Fibroblast of skin of abdomen (primary cell): ENCODE measurements around the gene NUP210L.
A peak's percentile ranks its signal among the peaks of the same experiment; 100 is the strongest.
"Not testable (repeated sequence)": the region's sequence is repeated elsewhere in the genome, so short reads cannot be mapped to it uniquely, and the experiment has no call there.

Source experiments
- DNase-seq: peaks from one replicate; pipeline ENCODE4 v3.0.0-alpha.2; 2013

The NUP210L gene

DNA sequence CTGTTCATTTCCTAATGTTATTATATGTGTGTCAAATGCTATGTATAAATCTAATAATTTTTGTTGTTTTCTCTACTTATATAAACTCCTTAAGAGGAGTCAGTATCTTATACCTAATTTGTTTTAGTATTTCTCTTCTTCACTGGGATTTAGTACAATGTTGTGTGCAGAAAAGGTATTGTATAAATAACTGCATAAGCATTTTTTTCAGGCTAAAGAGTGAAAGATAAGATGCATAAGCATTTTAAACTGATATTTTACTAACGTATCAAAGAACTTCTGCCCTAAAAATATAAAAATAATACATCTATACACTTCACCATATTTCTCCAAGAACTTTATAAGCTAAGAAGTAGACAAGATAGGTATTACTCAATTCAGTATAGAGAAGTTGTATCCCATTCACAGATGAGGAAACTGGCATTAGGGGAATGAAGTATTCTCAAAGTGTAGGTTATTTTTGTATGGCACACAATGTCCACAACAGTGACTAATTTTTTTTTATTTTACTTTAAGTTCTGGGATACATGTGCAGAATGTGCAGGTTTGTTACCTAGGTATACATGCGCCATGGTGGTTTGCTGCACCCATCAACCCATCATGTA lies 59.3 kb downstream of the NUP210L start:
- DNase-seq, result no peak

DNA sequence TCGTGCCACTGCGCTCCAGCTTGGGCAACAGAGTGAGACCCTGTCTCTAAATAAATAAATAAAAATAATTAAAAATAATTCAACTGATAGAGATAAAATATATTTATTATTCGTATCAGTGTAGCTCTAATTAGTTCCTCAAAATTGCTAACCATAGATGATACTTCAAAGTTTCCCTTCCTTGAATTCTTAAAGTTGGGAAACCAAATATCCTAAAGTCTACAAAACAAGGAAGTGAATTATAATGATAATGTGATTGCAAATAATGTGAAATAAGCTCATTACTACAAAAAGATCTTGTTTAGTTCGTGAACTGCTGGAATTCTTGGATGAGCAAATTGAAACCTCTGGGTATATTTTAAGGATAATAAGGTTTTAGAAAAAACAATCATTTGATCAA lies 60.5 kb downstream of the NUP210L start:
- no peak for DNase-seq

DNA sequence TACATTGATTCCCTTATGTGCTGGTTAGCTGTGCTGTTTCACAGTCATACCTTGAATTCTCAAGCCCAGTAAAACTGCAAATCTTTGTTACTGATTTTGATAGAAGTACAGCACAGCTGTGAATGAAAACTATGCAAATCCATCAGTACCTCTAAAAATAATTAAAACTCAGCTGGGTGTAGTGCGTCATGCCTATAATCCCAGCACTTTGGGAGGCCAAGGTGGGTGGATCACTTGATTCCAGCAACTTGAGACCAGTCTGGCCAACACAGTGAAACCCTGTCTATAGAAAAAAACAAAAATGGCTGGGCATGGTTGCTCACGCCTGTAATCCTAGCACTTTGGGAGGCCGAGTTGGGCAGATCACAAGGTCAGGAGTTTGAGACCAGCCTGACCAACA lies 61.2 kb downstream of the NUP210L start:
- DNase-seq, result no peak

DNA sequence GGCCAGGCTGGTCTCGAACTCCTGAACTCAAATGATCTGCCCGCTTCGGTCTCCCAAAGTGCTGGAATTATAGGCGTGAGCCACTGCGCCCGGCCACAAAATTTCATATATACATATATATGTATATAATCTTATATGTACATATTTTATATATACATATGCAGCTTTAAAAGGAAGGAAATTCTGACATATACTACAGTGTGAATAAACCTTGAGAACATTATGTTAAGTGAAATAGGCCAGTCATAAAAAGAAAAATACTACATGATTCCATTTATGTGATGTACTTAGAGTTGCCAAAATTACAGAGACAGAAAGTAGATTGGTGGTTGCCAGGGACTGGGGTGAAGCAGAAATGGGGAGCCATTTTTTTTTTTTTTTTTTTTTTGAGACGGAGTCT lies 63.2 kb downstream of the NUP210L start:
- no peak for DNase-seq

DNA sequence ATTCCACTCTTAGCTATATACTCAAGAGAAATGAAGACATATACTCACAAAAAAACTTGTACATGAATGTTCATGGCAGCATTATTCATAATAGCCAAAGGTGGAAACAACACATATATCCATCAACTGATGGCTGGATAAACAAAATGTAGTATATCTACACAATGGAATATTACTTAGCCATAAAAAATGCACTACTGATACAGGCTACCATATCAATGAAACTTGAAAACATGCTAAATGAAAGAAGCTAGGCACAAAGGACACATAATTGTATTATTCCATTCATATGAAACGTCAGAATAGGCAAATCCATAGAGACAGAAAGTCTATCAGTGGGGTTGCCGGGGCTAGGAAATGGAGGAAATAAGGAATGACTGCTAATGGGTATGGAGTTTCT lies 67.3 kb downstream of the NUP210L start:
- no peak for DNase-seq

DNA sequence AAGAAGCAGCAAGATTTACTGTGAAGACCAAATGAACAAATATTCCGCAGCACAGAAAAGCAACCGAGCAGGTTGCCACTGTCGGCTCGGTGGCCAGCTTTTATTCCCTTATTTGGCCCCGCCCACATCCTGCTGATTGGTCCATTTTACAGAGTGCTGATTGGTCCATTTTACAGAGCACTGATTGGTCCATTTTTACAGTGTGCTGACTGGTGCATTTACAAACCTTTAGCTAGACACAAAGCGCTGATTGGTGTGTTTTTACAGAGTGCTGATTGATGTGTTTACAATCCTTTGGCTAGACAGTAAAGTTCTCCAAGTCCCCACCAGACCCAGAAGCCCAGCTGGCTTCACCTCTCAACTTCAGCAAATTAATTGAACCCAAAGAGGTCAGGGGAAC lies 71.8 kb downstream of the NUP210L start:
- DNase-seq, result not testable (repeated sequence)

DNA sequence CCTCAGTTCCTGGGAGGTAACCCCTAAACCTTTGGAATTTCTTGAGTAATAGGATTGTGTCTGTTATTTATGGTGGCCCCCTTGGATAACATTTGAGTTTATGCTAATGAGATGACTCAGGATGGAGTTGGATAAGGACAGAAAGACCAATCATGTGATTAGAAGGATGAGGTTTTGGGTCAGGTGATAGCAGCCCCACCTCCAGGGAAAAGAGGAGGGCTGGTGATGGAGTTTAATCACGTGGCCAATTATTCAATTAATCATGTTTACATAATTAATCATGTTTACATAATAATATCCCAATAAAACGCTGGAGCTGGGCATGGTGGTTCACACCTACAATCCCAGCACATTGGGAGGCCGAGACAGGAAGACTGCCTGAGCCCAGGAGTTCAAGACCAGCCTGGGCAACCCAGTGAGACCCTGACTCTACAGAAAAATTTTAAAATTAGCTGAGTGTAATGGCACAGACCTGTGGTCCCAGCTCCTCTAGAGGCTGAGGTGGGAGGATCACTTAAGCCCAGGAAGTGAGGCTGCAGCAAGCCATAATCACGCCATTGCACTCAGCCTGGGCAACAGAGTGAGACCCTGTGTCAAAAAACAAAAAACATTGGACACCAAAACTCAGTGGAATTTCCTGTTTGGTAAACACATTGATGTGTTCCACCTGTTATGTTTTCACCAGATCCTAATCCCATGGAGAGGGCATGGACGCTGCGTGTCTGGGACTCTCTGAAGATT lies 73.3 kb downstream of the NUP210L start:
- no peak for DNase-seq

DNA sequence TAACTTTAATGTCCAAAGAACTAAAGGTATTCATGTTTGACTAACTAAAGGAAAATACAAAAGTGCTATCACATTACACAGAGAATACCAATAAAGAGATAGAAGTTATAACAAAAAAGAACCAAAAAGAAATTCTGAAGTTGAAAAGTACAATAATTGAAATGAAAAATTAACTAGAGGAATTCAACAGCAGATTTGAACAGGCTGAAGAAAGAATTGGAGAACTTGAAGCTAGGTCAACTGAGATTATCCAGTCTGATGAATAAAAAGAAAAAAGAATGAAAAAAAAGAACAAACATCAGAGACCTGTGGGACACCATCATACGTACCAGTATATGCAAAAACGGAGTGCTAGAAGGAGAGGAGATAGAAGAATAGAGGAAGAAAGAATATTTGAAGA lies 78.5 kb downstream of the NUP210L start:
- DNase-seq, result no peak

DNA sequence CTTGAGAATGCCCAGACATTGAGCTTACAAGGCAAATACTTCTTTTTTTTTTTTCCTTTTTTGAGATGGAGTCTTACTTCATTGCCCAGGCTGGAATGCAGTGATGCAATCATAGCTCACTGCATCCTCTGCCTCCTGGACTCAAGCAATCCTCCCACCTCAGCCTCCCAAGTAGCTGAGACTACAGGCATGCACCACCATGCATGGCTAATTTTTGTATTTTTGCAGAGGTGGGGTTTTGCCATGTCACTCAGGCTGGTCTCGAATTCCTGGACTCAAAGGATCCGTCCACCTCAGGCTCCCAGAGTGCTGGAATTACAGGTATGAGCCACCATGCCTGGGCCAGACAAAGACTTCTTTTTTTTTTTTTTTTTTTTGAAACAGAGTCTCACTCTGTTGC lies 79.1 kb downstream of the NUP210L start:
- no peak for DNase-seq

DNA sequence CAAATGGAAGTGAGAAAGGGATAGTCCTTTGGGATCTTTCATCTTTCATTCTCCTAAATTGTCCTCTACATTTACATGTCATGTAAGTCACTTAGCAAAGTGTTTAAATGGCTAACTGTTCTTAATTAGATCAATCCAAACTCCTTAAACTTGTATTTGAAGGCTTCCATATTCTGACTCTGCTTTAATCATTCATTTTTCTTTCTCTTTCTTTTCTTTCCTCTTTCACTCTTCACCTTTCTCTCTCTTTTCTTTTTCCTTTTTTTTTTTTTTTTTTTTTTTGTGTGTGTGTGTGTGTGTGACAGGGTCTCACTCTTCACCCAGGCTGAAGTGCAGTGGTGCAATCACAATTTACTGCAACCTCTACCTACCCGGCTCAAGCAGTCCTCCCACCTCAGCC lies 92.6 kb downstream of the NUP210L start:
- no peak for DNase-seq

DNA sequence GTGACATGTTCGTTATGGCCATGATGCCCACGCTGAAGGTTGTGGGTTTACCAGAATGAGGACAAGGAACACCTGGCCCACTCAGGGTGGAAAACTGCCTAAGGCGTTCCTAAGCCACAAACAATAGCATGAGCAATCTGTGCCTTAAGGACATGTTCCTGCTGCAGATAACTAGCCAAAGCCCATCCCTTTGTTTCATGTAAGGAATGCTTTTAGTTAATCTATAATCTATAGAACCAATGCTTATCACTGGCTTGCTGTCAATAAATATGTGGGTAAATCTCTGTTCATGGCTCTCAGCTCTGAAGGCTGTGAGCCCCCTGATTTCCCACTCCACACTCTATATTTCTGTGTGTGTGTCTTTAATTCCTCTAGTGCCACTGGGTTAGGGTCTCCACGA lies 107.4 kb downstream of the NUP210L start:
- not testable (repeated sequence) for DNase-seq

DNA sequence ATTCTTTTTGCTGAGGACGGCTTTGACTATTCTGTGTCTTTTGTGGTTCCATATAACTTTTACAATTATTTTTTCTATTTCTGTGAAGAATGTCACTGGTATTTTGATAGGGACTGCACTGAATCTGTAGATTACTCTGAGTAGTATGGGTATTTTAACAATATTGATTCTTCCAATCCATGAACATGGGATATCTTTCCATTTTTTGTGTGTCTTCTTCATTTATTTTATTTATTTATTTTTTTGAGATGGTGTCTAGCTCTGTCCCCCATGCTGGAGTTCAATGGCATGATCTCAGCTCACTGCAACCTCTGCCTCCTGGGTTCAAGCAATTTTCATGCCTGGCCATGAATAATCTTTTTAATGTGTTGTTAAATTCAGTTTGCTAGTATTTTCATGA lies 121.2 kb downstream of the NUP210L start:
- DNase-seq, result not testable (repeated sequence)

DNA sequence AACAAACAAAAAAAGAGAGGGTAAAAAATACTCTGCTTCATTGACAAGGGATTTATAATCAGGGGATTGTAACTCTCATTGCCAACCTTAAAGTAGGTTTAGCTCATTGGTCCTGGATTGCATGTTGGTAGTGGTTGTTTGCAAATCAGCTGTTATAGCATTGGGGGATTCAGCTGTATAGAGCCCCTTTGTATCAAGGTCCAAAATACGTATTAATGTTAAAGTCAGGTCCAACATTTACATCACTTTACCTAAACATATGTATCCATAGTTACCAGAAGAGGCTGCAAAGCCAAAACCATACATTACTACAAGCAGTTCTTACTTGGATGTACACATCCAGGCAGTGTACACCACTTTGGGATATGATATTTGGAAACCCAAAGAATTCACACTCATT lies 134.9 kb downstream of the NUP210L start:
- no peak for DNase-seq

DNA sequence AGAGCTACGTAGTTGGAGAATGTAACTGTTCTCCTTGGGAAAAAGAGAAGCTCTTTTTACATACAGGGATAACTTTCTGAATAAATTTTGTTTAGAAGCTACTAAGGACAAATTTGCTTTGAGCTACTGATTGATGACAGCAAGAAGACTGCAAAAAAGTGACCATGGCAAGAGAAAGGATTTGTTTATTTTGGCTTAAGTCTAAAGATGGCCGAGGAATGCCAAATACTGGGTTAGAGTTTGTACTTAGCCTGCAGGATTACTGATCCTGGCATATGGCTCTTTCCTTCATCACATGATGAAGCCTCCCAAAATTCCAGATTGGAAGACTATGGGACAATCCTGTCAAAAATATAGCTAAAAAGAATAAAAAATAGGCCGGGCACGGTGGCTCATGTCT lies 135.6 kb downstream of the NUP210L start:
- DNase-seq, result no peak

DNA sequence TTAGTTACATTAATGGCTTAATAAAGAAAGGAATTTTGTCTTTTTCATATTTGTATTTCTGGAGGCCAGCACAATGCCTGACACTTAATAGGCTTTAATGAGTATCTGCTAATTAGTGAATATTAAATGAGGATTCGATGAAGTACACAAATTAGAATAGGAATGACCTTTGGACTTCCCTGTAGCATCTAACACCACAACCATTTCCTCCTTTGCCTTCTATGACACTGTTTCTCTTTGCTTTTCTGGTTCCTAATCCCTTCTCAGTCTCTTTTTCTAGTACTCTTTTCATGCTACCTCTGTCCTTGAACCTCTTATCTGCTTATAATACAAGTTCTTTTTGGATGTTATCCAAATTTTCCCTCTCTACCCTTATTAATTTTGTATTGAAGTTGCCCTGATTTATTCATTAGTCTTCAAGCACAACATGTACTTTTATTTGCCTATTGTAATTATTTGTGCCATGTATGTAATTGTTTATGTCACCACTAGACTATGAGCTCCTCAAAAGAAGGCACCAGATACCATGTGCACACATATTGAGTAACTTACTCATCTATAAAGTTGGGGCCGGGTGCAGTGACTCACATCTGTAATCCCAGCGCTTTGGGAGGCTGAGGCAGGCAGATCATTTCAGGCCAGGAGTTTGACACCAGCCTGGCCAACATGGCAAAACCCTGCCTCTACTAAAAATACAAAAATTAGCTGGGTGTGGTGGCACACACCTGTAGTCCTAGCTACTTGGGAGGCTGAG lies 140.5 kb downstream of the NUP210L start:
- peak; percentile 45 for DNase-seq

DNA sequence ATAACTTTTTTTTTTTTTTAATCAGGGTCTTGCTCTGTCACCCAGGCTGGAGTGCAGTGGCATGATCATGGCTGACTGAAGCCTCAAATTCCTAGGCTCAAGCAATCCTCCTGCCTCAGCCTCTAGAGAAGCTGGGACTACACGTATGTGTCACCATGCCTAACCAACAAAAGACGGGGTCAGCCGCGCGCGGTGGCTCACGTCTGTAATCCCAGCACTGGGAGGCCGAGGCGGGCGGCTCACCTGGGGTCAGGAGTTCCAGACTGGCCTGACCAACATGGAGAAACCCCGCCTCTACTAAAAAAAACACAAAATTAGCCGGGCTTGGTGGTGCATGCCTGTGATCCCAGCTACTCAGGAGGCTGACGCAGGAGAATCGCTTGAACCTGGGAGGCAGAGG lies 142.3 kb downstream of the NUP210L start:
- not testable (repeated sequence) for DNase-seq

DNA sequence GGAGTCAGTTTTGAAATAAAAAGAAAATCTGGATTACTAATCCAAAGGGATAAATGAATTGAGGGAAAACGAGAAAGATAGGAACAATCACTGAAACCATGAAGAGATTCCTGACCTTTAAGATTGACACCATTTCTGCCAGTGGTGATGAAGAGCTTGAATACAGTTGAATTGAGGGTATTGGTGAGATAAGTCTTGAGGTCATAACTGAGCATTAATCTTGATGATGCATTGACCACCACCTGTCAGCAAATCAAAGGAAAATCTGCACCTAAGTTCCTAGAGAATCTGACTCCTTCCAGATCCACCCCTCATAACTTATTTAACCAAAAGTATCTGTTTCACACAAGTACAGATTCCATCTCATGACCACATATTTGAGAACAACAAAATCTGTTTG lies 142.7 kb downstream of the NUP210L start:
- no peak for DNase-seq

DNA sequence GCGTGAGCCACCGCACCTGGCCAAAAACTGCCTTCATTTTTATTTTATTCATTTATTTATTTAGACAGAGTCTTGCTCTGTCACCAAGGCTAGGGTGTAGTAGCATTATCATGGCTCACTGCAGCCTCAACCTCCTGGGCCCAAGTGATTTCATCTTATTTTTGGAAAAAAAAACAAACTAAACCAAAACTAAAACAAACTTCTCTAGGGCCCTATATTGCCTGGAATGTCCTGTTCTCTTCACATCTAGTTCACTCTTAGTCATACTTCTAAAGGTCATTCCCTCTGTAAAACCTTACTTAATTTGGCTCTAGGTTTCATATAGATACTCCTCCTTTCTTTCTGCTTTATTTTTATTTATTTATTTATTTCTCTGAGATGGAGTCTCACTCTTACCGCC lies 148.7 kb downstream of the NUP210L start:
- peak; percentile 12 for DNase-seq

DNA sequence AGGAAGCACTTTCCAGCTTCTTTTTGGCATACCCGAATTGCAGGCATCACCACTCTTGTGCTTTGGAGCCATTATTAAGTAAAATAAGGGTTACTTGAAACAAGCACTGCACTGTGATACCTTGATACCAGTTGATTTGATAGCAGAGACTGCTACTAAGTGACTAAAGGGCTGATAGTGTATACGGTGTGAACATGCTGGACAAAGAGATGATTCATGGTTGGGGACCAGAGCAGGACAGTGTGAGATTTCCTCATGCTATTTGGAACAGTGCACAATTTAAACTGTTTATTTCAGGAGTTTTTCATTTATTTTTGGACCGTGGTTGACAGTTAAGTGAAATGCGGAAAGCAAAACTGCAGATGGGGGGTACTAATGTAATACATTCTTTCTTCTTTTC lies 154.5 kb downstream of the NUP210L start:
- no peak for DNase-seq

DNA sequence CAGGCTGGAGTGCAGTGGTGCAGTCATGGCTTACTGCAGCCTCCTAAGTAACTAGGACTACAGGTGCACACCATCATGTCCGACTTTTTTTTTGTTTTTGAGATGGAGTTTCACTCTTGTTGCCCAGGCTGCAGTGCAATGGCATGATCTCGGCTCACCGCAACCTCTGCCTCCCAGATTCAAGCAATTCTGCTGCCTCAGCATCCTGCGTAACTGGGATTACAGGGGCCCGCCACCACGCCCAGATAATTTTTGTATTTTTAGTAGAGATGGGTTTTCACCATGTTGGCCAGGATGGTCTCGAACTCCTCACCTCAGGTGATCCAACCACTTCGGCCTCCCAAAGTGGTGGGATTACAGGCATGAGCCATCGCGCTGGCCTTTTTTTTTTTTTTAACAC lies 158.0 kb downstream of the NUP210L start:
- not testable (repeated sequence) for DNase-seq

DNA sequence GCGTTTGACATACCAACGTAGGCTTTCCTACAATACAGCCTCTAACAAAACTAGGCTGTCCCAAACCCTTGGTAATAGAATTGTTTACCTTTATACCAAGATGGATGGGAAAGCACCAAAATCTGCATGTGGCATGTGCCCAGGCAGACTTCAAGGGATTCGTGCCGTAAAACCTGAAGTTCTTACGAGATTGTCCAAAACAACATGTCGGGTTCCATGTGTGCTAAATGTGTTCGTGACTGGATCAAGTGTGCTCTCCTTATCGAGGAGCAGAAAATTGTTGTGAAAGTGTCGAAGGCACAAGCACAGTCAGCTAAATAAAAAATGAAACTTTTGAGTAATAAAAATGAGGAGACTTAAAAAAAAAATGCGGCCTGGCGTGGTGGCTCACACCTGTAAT lies 159.2 kb downstream of the NUP210L start:
- DNase-seq, result no peak

DNA sequence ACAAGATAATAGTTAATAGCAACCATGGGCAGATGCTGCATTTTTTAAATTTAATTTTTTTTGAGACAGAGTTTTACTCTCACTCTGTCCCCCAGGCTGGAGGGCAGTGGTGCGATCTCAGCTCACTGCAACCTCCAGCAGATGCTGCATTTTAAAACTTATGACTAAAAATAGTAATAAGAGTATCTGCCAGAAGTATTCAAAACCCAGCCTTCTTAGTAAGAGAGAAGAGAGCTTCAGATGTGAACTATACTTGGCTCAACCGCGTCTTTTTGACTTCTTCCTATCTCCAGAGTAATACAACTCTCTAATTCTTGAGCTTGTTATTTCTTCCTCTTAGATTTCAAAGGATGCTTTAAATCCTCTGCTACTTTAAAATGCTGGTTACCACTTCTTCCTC lies 159.7 kb downstream of the NUP210L start:
- DNase-seq, result no peak

DNA sequence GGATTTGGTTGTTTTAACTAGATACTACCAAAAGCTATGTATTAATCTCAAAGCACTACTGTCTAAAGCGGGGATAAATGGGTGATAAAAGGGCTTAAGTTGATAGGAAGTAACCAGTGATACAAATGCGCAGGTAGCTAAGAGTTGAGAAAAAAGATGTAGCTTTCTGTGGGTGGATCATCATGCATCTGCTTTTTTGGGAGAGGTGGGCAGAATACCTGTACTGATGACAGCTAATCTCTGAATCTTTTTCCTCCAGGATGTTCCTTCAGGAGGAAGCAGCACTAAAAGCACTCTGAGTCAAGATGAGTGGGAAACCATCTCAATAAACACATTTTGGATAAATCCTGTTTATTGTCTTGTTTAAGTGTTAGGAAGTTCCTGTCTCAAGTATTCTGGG lies 163.1 kb downstream of the NUP210L start:
- DNase-seq, result no peak

DNA sequence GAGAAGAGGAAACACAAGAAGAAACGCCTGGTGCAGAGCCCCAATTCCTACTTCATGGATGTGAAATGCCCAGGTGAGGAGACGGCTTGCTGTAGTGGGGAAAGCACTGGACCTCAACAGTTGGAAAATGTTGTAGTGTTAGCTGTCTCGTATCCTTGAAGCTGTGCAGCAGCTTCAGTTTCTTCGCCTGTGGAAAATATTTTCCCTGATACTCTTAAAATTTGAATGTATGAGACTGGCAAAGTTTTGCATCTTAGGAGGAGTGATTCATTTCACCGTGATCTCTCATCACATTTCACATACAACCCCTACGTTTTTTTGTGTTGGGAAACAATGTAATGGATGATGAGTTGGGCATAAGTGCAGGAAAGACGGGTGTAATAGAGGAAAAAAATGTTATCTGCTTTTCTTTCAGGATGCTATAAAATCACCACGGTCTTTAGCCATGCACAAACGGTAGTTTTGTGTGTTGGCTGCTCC lies 163.7 kb downstream of the NUP210L start:
- no peak for DNase-seq
